Calu3 (cell line): ENCODE data around the gene SEMA3F. TPM values are rescaled to one million over a fixed set of nuclear protein-coding genes. Genes with fewer than 3 reads are reported as not detected.

Source experiments
- BruUV-seq: library from RNA; stranded (reverse); fragments of 400-500 nt; replicated peaks from 2 replicates; lab custom pipeline; 2021; lab: Mats Ljungman, UMichigan
- CTCF ChIA-PET: fragments of 300-600 bp; sonication (Branson Sonifier 250); formaldehyde crosslinking; loops from one replicate; lab custom pipeline; 2022; ENCODE audit warnings: antibody characterized with exemption; lab: Charles Lee
- DNase-seq: peaks from one replicate; pipeline ENCODE4 v3.0.0; 2022
- H3K27ac Mint-ChIP-seq: one replicate; pipeline ENCODE4 v1.8.0; 2022; ENCODE audit warnings: mixed read lengths; ENCODE audit not compliant: unreplicated experiment
- H3K27me3 Mint-ChIP-seq: one replicate; pipeline ENCODE4 v1.8.0; 2022; ENCODE audit warnings: mixed read lengths; ENCODE audit not compliant: unreplicated experiment
- H3K36me3 Mint-ChIP-seq: one replicate; pipeline ENCODE4 v1.8.0; 2022; ENCODE audit warnings: mild to moderate bottlenecking, moderate library complexity, mixed read lengths; ENCODE audit not compliant: insufficient read depth, unreplicated experiment
- H3K4me1 Mint-ChIP-seq: one replicate; pipeline ENCODE4 v1.8.0; 2022; ENCODE audit warnings: mild to moderate bottlenecking, low read depth, mixed read lengths; ENCODE audit not compliant: unreplicated experiment
- H3K4me3 Mint-ChIP-seq: one replicate; pipeline ENCODE4 v1.8.0; 2022; ENCODE audit warnings: mild to moderate bottlenecking, low read depth, moderate library complexity, mixed read lengths; ENCODE audit not compliant: unreplicated experiment
- H3K9me3 Mint-ChIP-seq: one replicate; pipeline ENCODE4 v1.8.0; 2022; ENCODE audit warnings: low read depth, mixed read lengths; ENCODE audit not compliant: unreplicated experiment
- intact Hi-C: fragments of 100-400 bp; cut with micrococcal nuclease; formaldehyde crosslinking; loops from one replicate; pipeline ENCODE4 v1.10.0; 2022; ENCODE audit not compliant: unreplicated experiment
- microRNA-seq: library from miRNA; unstranded; fragments of <30 nt; microRNA quantifications from one replicate; pipeline ENCODE4 v1.2.0, GENCODE V29; 2022
- total RNA-seq: library from RNA; stranded (reverse); gene quantifications from 2 replicates; pipeline ENCODE4 v1.2.3, GENCODE V29; 2022
- TF ChIP-seq, protein P1 (sequence below): fragments of 200-600 bp; IDR thresholded peaks from one replicate; pipeline ENCODE4 v1.8.0; 2022; ENCODE audit warnings: antibody characterized with exemption; ENCODE audit not compliant: unreplicated experiment

SEMA3F gene
- total RNA-seq, 1 experiment from 2014 or later: 1.7 TPM

DNA sequence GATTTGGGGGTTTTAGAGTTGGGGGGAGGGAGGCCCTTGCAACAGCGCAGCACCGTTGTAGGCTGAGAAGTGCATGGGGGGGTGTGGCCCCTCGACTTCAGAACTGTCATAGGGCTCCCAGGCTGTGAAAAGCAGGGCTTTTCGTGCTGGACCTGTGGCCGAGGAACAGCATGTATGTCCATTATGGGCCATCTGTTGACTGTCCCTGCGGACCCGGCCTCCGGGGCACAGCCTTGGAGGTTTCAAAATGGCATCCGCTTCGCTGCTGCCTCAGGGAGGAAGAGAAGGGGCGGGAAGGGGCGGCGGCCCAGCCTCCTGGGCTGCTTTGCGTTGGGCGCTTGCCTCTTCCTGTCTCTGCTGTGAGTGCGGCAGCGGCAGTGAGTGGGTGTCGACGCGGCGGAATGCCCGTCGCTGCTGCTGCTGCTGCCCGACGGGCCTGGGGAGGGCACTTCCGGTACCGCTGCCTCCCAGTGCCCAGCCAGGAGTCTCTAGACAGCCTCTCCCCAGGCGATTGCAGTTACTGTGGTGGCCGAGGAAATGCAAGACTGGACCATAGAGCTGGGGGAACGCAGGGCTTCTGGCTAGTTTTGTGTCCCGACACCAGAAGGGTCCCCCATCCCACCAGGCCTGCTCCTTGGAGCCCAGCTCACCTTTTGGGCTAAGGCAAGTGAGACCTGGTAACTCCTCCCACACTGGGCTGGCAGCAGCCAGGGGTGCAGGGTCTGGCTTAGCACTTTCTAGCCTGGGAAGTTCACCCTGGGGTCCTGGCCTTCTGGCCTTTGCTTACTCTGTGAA, 82.8 kb downstream of the SEMA3F start:
- H3K4me3 Mint-ChIP-seq: peak overlapping the region; percentile 86
- peaks cover 36% of the 10 kb centered on the region for H3K36me3 Mint-ChIP-seq
- peak; percentile 78 for DNase-seq
- no TSS peak for BruUV-seq
- intact Hi-C loops: no loop called here
- H3K9me3 Mint-ChIP-seq: no peaks in the 10 kb centered on the region
- TF ChIP-seq, protein P1, sequence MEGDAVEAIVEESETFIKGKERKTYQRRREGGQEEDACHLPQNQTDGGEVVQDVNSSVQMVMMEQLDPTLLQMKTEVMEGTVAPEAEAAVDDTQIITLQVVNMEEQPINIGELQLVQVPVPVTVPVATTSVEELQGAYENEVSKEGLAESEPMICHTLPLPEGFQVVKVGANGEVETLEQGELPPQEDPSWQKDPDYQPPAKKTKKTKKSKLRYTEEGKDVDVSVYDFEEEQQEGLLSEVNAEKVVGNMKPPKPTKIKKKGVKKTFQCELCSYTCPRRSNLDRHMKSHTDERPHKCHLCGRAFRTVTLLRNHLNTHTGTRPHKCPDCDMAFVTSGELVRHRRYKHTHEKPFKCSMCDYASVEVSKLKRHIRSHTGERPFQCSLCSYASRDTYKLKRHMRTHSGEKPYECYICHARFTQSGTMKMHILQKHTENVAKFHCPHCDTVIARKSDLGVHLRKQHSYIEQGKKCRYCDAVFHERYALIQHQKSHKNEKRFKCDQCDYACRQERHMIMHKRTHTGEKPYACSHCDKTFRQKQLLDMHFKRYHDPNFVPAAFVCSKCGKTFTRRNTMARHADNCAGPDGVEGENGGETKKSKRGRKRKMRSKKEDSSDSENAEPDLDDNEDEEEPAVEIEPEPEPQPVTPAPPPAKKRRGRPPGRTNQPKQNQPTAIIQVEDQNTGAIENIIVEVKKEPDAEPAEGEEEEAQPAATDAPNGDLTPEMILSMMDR: no peak
- H3K27me3 Mint-ChIP-seq: no peaks in the 10 kb centered on the region
- peaks cover 22% of the 10 kb centered on the region for H3K4me1 Mint-ChIP-seq
- CTCF ChIA-PET: interaction anchor here (0.6 to 1.7 kb wide), 3 partner anchors 11 to 27 kb away, joined by 3 to 7 read pairs (median 5); no protein-coding TSS in a partner anchor
- peak overlapping the region; percentile 90 for H3K27ac Mint-ChIP-seq

GRCh38 chr3:50238549-50239026, 83.5 kb downstream of the SEMA3F start:
- peak; percentile 78 for DNase-seq
- CTCF ChIA-PET: interaction anchor here (0.6 to 1.7 kb wide), 4 partner anchors 10 to 114 kb away, joined by 3 to 7 read pairs (median 5); no protein-coding TSS in a partner anchor

More at GRCh38 chr3:50238549-50239026, 83.5 kb downstream of the SEMA3F start:
- H3K4me1 Mint-ChIP-seq: peaks cover 22% of the 10 kb centered on the region
- peak overlapping the region; percentile 86 for H3K4me3 Mint-ChIP-seq
- no peaks in the 10 kb centered on the region for H3K27me3 Mint-ChIP-seq
- intact Hi-C loops: no loop called here
- peaks cover 35% of the 10 kb centered on the region for H3K36me3 Mint-ChIP-seq
- no peaks in the 10 kb centered on the region for H3K9me3 Mint-ChIP-seq
- H3K27ac Mint-ChIP-seq: no peak overlapping the region
- TF ChIP-seq, protein P1: no peak
- TSS peak; percentile 5 for BruUV-seq

Small RNA genes within 50 kb of the gene (microRNA-seq; reads per million reads assigned to microRNA genes)
- not detected for gene MIR566
- not detected for gene MIR5787

Other genes with a start within 250 kb of the SEMA3F start
- gene MON1A, start 225.5 kb upstream of the SEMA3F start, total RNA-seq: 8.4 and 10.6 TPM in 2 replicates
- gene RBM6, start 215.2 kb upstream of the SEMA3F start, total RNA-seq: 69.6 and 72.1 TPM in 2 replicates
- gene RBM5, start 66.4 kb upstream of the SEMA3F start, total RNA-seq: 126 and 128 TPM in 2 replicates
- gene GNAT1, start 36.3 kb downstream of the SEMA3F start, total RNA-seq: not detected in 2 replicates
- gene SLC38A3, start 49.9 kb downstream of the SEMA3F start, total RNA-seq: not detected in 2 replicates
- 92.5 and 102 TPM in 2 replicates for gene GNAI2, start 80.9 kb downstream of the SEMA3F start, total RNA-seq
- 20.3 and 25.7 TPM in 2 replicates for gene SEMA3B, start 113.8 kb downstream of the SEMA3F start, total RNA-seq
- gene LSMEM2, start 123.8 kb downstream of the SEMA3F start, total RNA-seq: 0.32 TPM in 1 of 2 replicates, not detected in the other
- 121 TPM in 2 replicates for gene IFRD2, start 137.1 kb downstream of the SEMA3F start, total RNA-seq
- gene HYAL3, start 144.1 kb downstream of the SEMA3F start, total RNA-seq: 4.3 and 5.5 TPM in 2 replicates
- gene NAA80, start 144.1 kb downstream of the SEMA3F start, total RNA-seq: 11.6 and 15.0 TPM in 2 replicates
- 1.3 and 1.5 TPM in 2 replicates for gene HYAL1, start 148.2 kb downstream of the SEMA3F start, total RNA-seq
- 35.7 and 36.9 TPM in 2 replicates for gene HYAL2, start 167.4 kb downstream of the SEMA3F start, total RNA-seq
- gene TUSC2, start 172.9 kb downstream of the SEMA3F start, total RNA-seq: 29.2 and 31.2 TPM in 2 replicates
- gene RASSF1, start 185.5 kb downstream of the SEMA3F start, total RNA-seq: 14.7 and 16.8 TPM in 2 replicates
- gene ZMYND10, start 190.4 kb downstream of the SEMA3F start, total RNA-seq: 0.44 and 0.71 TPM in 2 replicates
- 21.0 and 21.8 TPM in 2 replicates for gene NPRL2, start 195.5 kb downstream of the SEMA3F start, total RNA-seq
- 19.4 and 19.7 TPM in 2 replicates for gene CYB561D2, start 195.5 kb downstream of the SEMA3F start, total RNA-seq
- gene TMEM115, start 204.2 kb downstream of the SEMA3F start, total RNA-seq: 29.3 and 29.4 TPM in 2 replicates